Measurements from ENCODE around the gene GPR12. TPM values are rescaled to one million over a fixed set of nuclear protein-coding genes. Genes with fewer than 3 reads are reported as not detected.

GPR12 gene
- total and polyA plus RNA-seq, 2 of the 4 experiments (the other 2 are of a cell fraction): not detected

DNA sequence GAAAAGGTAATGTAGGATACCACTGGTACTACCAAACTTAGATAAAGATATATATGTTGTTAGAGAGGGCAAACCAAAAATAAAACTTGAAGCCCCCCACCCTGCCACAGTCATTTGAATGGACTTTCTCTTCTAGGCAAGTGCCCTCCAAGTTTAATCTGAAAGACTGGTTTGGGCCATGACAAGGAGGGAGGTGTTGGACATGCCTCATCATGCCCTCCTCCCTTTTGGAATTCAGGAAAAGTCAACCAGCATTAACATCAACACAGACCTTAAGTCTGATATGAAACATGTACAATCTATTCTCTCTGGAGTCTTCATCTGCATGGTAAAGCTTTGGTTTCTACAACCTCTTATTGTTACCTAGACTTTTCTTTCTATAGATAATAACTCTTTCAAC lies 46.3 kb upstream of the GPR12 start:
- dilution Hi-C loops (cut with HindIII; ENCODE audit: low sequenced_read_pairs, unreplicated experiment) (no loop called here), intact Hi-C loops (cut with micrococcal nuclease) (no loop called here), in situ Hi-C loops (cut with MboI; ENCODE audit: low sequenced_read_pairs) (no loop called here)
- Histone ChIP-seq H2BK120ac (ENCODE audit: low read depth, low read length) (no peak overlapping the region), H3K56ac (ENCODE audit: extremely low read depth, insufficient read depth, low read length) (no peak overlapping the region), H2AFZ (replicated peaks; ENCODE audit: low read length, poor library complexity) (no peak overlapping the region), H3K9me3 (ENCODE audit: control insufficient read depth, insufficient read depth, low read length) (no peaks in the 10 kb centered on the region), H4K20me1 (ENCODE audit: insufficient read depth, low read length) (no peaks in the 10 kb centered on the region), H3K4ac (ENCODE audit: low read depth, low read length) (no peak overlapping the region), H3K36me3 (ENCODE audit: control insufficient read depth, insufficient read depth, low read length) (no peaks in the 10 kb centered on the region), H4K8ac (ENCODE audit: low read depth in 2 of 2, low read length in 2 of 2) (no peak overlapping the region), H3K4me1 (ENCODE audit: control insufficient read depth, insufficient read depth, low read length) (no peaks in the 10 kb centered on the region), H2AK9ac (replicated peaks; ENCODE audit: low read depth, low read length, poor library complexity) (no peak overlapping the region), H3K4me3 (ENCODE audit: insufficient read depth, low read depth, low read length) (no peak overlapping the region), H2BK20ac (ENCODE audit: low read depth, low read length) (no peak overlapping the region), H3K27ac (ENCODE audit: insufficient read depth, low read length) (no peak overlapping the region), H3K4me2 (ENCODE audit: low read depth, low read length) (no peak overlapping the region), H2AK5ac (ENCODE audit: low read depth, low read length) (no peak overlapping the region), H3K14ac (replicated peaks; ENCODE audit: low read depth, low read length) (no peak overlapping the region), H3K9ac (ENCODE audit: low read depth, low read length) (no peak overlapping the region), H3K9me1 (ENCODE audit: insufficient read depth, low read length) (no peaks in the 10 kb centered on the region), H3K79me1 (ENCODE audit: low read depth in 1 of 2, low read length in 2 of 2) (no peaks in the 10 kb centered on the region), H3K18ac (ENCODE audit: low read depth, low read length) (no peak overlapping the region), H2BK15ac (ENCODE audit: low read depth, low read length) (no peak overlapping the region), H4K5ac (ENCODE audit: low read depth, low read length) (no peak overlapping the region), H2BK5ac (ENCODE audit: low read depth, low read length, poor library complexity, severe bottlenecking) (no peak overlapping the region), H3K23ac (ENCODE audit: low read depth, low read length) (no peak overlapping the region), H4K91ac (ENCODE audit: insufficient read depth, low read depth, low read length) (no peak overlapping the region), H3K27me3 (ENCODE audit: control insufficient read depth, insufficient read depth, low read length) (peaks cover 5% of the 10 kb centered on the region)
- ChIA-PET POLR2A (ENCODE audit: unreplicated experiment) (no interaction called here), CTCF (no interaction called here)
- no peak for ATAC-seq (ENCODE audit: low read depth)
- BruUV-seq (replicated peaks): no TSS peak
- TF ChIP-seq, protein P1, sequence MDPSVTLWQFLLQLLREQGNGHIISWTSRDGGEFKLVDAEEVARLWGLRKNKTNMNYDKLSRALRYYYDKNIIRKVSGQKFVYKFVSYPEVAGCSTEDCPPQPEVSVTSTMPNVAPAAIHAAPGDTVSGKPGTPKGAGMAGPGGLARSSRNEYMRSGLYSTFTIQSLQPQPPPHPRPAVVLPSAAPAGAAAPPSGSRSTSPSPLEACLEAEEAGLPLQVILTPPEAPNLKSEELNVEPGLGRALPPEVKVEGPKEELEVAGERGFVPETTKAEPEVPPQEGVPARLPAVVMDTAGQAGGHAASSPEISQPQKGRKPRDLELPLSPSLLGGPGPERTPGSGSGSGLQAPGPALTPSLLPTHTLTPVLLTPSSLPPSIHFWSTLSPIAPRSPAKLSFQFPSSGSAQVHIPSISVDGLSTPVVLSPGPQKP (IDR thresholded peaks at IDR 0.05; ENCODE audit: borderline replicate concordance, low read depth, low read length): no peak
- TF ChIP-seq NFE2L2 (IDR thresholded peaks at IDR 0.05; ENCODE audit: low read depth, low read length) (no peak), RFX5 (IDR thresholded peaks at IDR 0.05; ENCODE audit: low read depth, low read length) (no peak), MXI1 (IDR thresholded peaks at IDR 0.05; ENCODE audit: borderline replicate concordance, low read depth, low read length) (no peak), CTCF (conservative IDR thresholded peaks at IDR 0.05; ENCODE audit: low read depth, low read length) (no peak), RAD21 (IDR thresholded peaks at IDR 0.05; ENCODE audit: low read length) (no peak), FOS (IDR thresholded peaks at IDR 0.05; ENCODE audit: low read depth, low read length) (no peak), MAFK (IDR thresholded peaks at IDR 0.05; ENCODE audit: low read depth, low read length) (no peak), SMC3 (IDR thresholded peaks at IDR 0.05; ENCODE audit: low read depth, low read length) (no peak), RCOR1 (IDR thresholded peaks at IDR 0.05; ENCODE audit: insufficient replicate concordance, low read length) (no peak), CEBPB (IDR thresholded peaks at IDR 0.05; ENCODE audit: low read depth, low read length) (no peak), POLR2A (IDR thresholded peaks at IDR 0.05; ENCODE audit: low read depth, low read length) (no peak), CHD1 (IDR thresholded peaks at IDR 0.05; ENCODE audit: low read depth, low read length) (no peak), MAZ (IDR thresholded peaks at IDR 0.05; ENCODE audit: borderline replicate concordance, low read depth, low read length) (no peak), BHLHE40 (IDR thresholded peaks at IDR 0.05; ENCODE audit: low read depth, low read length) (no peak)
- TF ChIP-seq, protein P2, sequence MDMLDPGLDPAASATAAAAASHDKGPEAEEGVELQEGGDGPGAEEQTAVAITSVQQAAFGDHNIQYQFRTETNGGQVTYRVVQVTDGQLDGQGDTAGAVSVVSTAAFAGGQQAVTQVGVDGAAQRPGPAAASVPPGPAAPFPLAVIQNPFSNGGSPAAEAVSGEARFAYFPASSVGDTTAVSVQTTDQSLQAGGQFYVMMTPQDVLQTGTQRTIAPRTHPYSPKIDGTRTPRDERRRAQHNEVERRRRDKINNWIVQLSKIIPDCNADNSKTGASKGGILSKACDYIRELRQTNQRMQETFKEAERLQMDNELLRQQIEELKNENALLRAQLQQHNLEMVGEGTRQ (IDR thresholded peaks at IDR 0.05; ENCODE audit: low read depth, low read length): no peak
- DNase-seq: no peak

Measured in IMR-90 (cell line).